ENCODE data around the gene PTPRA.
A peak's percentile ranks its signal among the peaks of the same experiment; 100 is the strongest.

PTPRA gene

DNA sequence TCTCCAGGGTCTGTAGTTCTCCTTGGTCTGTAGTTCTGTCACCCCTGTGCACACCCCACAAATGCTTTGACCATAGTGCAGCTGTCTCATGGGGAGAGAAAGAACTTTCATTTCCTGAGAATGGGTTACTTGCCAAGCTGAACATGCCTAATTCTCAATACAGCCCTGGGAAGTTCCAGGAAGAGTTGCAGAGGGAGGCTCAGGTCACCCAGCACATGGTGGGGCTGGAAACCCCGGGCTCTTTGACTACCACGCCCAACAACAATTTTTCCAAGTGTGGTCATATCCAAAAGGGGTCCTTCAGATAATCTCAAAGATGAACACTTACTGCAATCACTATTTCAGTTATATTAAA is 2.2 kb upstream of the PTPRA start:
- H3K79me2 ChIP-seq (ENCODE audit: control insufficient read depth, insufficient read depth, low read length, unreplicated experiment), result peaks cover 26% of the 10 kb centered on the region
- H3K27ac ChIP-seq (ENCODE audit: low read depth, low read length), result peak overlapping the region; percentile 69
- H3K4me3 ChIP-seq (ENCODE audit: low read depth, low read length), result peak overlapping the region; percentile 23; the same call in 1 of the 2 replicates
- H3K27me3 ChIP-seq (ENCODE audit: insufficient read depth, low read length), result no peaks in the 10 kb centered on the region
- H2AFZ ChIP-seq (ENCODE audit: low read length, unreplicated experiment), result no peak overlapping the region
- no peaks in the 10 kb centered on the region for H3K36me3 ChIP-seq (ENCODE audit: insufficient read depth, low read length)
- peaks cover 45% of the 10 kb centered on the region for H3K4me1 ChIP-seq (ENCODE audit: control insufficient read depth, insufficient read depth, low read length, unreplicated experiment)

GRCh38 chr20:2871661-2872458 is 1.4 kb upstream of the PTPRA start:
- H3K79me2 ChIP-seq (ENCODE audit: control insufficient read depth, insufficient read depth, low read length, unreplicated experiment), result peaks cover 34% of the 10 kb centered on the region
- H3K4me3 ChIP-seq (ENCODE audit: low read depth, low read length), result peak overlapping the region; percentile 98
- no peaks in the 10 kb centered on the region for H3K36me3 ChIP-seq (ENCODE audit: insufficient read depth, low read length)
- H3K27ac ChIP-seq (ENCODE audit: low read depth, low read length), result no peak overlapping the region
- no peak overlapping the region for H2AFZ ChIP-seq (ENCODE audit: low read length, unreplicated experiment)
- H3K27me3 ChIP-seq (ENCODE audit: insufficient read depth, low read length), result no peaks in the 10 kb centered on the region
- H3K4me1 ChIP-seq (ENCODE audit: control insufficient read depth, insufficient read depth, low read length, unreplicated experiment), result peaks cover 43% of the 10 kb centered on the region

DNA sequence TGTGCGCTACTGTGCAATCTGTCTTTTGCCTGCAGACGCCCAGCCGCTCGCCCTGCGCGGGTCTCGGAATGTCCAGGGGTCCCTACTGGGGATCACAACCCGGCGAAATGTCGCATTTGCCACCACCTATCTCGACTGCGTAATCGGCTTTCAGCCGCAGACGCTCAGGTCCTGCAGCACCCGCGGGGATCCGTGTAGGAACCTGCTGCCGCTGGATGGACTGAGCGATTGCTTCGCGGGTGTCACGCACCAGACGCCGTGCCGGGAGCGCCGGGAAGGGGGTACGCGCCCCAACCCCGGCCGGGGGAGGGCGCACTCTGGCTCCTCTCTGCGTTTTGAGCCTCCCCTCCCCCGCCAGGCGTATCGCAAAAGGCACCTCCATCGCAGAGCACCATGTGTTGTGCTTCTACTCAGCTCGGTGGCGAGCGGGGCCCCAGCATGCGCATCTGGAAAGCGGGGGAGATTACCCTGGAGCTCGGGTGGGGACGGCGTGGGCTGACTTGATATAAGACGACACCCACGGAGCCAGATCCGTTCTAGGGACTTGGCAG is 747 bp upstream of the PTPRA start:
- Histone ChIP-seq H3K4me1 (ENCODE audit: control insufficient read depth, insufficient read depth, low read length, unreplicated experiment) (peaks cover 36% of the 10 kb centered on the region), H3K36me3 (ENCODE audit: insufficient read depth, low read length) (no peaks in the 10 kb centered on the region), H3K27ac (ENCODE audit: low read depth, low read length) (no peak overlapping the region), H3K4me3 (ENCODE audit: low read depth, low read length) (peak overlapping the region; percentile 98), H2AFZ (ENCODE audit: low read length, unreplicated experiment) (peak overlapping the region; percentile 83), H3K79me2 (ENCODE audit: control insufficient read depth, insufficient read depth, low read length, unreplicated experiment) (peaks cover 39% of the 10 kb centered on the region), H3K27me3 (ENCODE audit: insufficient read depth, low read length) (no peaks in the 10 kb centered on the region)

DNA sequence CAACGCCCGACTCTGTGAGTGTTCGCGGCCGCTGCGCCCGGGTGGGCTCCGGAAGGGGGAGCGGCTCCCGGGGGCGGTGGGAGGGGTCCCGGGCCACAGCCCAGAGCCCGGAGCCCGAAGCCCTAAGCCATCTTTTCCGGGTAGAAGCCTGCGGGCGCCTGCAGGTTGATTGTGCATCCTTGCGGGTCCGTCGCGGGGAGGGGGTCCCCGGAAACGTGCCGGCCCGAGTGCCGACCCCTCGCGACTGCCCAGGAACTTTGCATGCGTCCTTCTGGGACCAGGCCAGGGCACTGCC is 413 bp downstream of the PTPRA start:
- Histone ChIP-seq H3K4me3 (ENCODE audit: low read depth, low read length) (peak overlapping the region; percentile 98), H3K36me3 (ENCODE audit: insufficient read depth, low read length) (no peaks in the 10 kb centered on the region), H3K79me2 (ENCODE audit: control insufficient read depth, insufficient read depth, low read length, unreplicated experiment) (peaks cover 45% of the 10 kb centered on the region), H3K4me1 (ENCODE audit: control insufficient read depth, insufficient read depth, low read length, unreplicated experiment) (peaks cover 27% of the 10 kb centered on the region), H2AFZ (ENCODE audit: low read length, unreplicated experiment) (peak overlapping the region; percentile 90), H3K27ac (ENCODE audit: low read depth, low read length) (no peak overlapping the region; the same call in 1 of the 2 replicates), H3K27me3 (ENCODE audit: insufficient read depth, low read length) (no peaks in the 10 kb centered on the region)

- no peaks in the 10 kb centered on the region for H3K27me3 ChIP-seq (ENCODE audit: insufficient read depth, low read length)
Measured at GRCh38 chr20:2874456-2874855, 1.2 kb downstream of the PTPRA start.

DNA sequence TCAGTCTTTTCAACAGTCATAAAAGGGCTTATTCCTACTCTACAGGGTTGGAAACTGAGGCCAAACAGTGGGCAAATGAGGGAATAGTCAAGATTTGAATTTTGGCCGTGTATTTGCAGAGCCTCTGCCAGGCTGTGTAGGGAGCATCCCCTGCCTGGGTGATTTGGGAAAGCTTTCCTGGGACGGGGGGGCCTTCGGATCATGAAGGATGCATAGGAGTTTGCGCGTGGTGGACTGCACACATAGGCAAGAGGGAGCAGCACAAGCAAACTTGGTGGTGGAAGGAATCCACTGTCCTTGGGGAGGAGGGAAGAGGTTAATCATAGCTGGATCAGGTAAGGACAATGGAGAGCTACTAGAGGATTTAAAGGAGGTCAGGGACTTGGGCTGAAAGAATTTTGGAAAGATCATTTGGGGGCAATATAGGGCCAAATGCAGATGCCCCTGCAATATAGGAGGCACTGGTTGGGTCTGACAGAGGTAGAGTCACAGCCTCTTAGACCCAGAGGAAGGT is 2.5 kb downstream of the PTPRA start:
- Histone ChIP-seq H3K4me3 (ENCODE audit: low read depth, low read length) (no peak overlapping the region), H3K4me1 (ENCODE audit: control insufficient read depth, insufficient read depth, low read length, unreplicated experiment) (peaks cover 26% of the 10 kb centered on the region), H3K27ac (ENCODE audit: low read depth, low read length) (no peak overlapping the region), H3K36me3 (ENCODE audit: insufficient read depth, low read length) (no peaks in the 10 kb centered on the region), H2AFZ (ENCODE audit: low read length, unreplicated experiment) (no peak overlapping the region), H3K79me2 (ENCODE audit: control insufficient read depth, insufficient read depth, low read length, unreplicated experiment) (peaks cover 62% of the 10 kb centered on the region), H3K27me3 (ENCODE audit: insufficient read depth, low read length) (no peaks in the 10 kb centered on the region)

More at GRCh38 chr20:2874456-2874855, 1.2 kb downstream of the PTPRA start:
- no peak overlapping the region for H3K27ac ChIP-seq (ENCODE audit: low read depth, low read length)
- peak overlapping the region; percentile 98 for H3K4me3 ChIP-seq (ENCODE audit: low read depth, low read length)
- no peaks in the 10 kb centered on the region for H3K36me3 ChIP-seq (ENCODE audit: insufficient read depth, low read length)
- peaks cover 52% of the 10 kb centered on the region for H3K79me2 ChIP-seq (ENCODE audit: control insufficient read depth, insufficient read depth, low read length, unreplicated experiment)
- no peak overlapping the region for H2AFZ ChIP-seq (ENCODE audit: low read length, unreplicated experiment)
- H3K4me1 ChIP-seq (ENCODE audit: control insufficient read depth, insufficient read depth, low read length, unreplicated experiment), result peaks cover 32% of the 10 kb centered on the region

- Histone ChIP-seq H3K36me3 (ENCODE audit: insufficient read depth, low read length) (no peaks in the 10 kb centered on the region), H3K79me2 (ENCODE audit: control insufficient read depth, insufficient read depth, low read length, unreplicated experiment) (peaks cover 65% of the 10 kb centered on the region), H3K4me1 (ENCODE audit: control insufficient read depth, insufficient read depth, low read length, unreplicated experiment) (peaks cover 16% of the 10 kb centered on the region), H3K27me3 (ENCODE audit: insufficient read depth, low read length) (no peaks in the 10 kb centered on the region), H2AFZ (ENCODE audit: low read length, unreplicated experiment) (no peak overlapping the region), H3K4me3 (ENCODE audit: low read depth, low read length) (no peak overlapping the region), H3K27ac (ENCODE audit: low read depth, low read length) (no peak overlapping the region)
Measured at GRCh38 chr20:2878515-2878914, 5.2 kb downstream of the PTPRA start.

- H3K79me2 ChIP-seq (ENCODE audit: control insufficient read depth, insufficient read depth, low read length, unreplicated experiment), result peaks cover 64% of the 10 kb centered on the region
Measured at GRCh38 chr20:2879146-2879545, 5.9 kb downstream of the PTPRA start.

DNA sequence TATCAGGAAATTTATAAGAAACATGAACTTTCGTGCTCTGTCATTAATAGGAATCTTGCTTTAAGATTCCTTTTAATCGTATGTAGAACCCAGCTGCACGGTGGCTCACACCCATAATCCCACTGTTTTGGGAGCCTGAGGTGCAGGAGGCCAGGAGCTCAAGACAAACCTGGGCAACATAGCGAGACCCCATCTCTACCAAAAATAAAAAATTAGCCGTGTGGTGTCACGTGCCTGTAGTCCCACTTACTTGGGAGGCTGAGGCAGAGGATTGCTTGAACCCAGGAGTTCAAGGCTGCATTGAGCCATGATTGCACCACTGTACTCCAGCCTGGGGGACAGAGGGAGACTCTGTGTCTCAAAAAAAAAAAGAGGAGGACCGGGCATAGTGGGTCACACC is 7.4 kb downstream of the PTPRA start:
- Histone ChIP-seq H2AFZ (ENCODE audit: low read length, unreplicated experiment) (no peak overlapping the region), H3K4me1 (ENCODE audit: control insufficient read depth, insufficient read depth, low read length, unreplicated experiment) (peaks cover 7% of the 10 kb centered on the region), H3K4me3 (ENCODE audit: low read depth, low read length) (no peak overlapping the region), H3K79me2 (ENCODE audit: control insufficient read depth, insufficient read depth, low read length, unreplicated experiment) (peaks cover 60% of the 10 kb centered on the region), H3K27ac (ENCODE audit: low read depth, low read length) (no peak overlapping the region), H3K27me3 (ENCODE audit: insufficient read depth, low read length) (no peaks in the 10 kb centered on the region), H3K36me3 (ENCODE audit: insufficient read depth, low read length) (no peaks in the 10 kb centered on the region)

More at GRCh38 chr20:2879146-2879545, 5.9 kb downstream of the PTPRA start:
- H2AFZ ChIP-seq (ENCODE audit: low read length, unreplicated experiment), result no peak overlapping the region
- H3K27me3 ChIP-seq (ENCODE audit: insufficient read depth, low read length), result no peaks in the 10 kb centered on the region
- H3K4me3 ChIP-seq (ENCODE audit: low read depth, low read length), result no peak overlapping the region
- H3K27ac ChIP-seq (ENCODE audit: low read depth, low read length), result no peak overlapping the region
- H3K4me1 ChIP-seq (ENCODE audit: control insufficient read depth, insufficient read depth, low read length, unreplicated experiment), result peaks cover 16% of the 10 kb centered on the region
- no peaks in the 10 kb centered on the region for H3K36me3 ChIP-seq (ENCODE audit: insufficient read depth, low read length)

DNA sequence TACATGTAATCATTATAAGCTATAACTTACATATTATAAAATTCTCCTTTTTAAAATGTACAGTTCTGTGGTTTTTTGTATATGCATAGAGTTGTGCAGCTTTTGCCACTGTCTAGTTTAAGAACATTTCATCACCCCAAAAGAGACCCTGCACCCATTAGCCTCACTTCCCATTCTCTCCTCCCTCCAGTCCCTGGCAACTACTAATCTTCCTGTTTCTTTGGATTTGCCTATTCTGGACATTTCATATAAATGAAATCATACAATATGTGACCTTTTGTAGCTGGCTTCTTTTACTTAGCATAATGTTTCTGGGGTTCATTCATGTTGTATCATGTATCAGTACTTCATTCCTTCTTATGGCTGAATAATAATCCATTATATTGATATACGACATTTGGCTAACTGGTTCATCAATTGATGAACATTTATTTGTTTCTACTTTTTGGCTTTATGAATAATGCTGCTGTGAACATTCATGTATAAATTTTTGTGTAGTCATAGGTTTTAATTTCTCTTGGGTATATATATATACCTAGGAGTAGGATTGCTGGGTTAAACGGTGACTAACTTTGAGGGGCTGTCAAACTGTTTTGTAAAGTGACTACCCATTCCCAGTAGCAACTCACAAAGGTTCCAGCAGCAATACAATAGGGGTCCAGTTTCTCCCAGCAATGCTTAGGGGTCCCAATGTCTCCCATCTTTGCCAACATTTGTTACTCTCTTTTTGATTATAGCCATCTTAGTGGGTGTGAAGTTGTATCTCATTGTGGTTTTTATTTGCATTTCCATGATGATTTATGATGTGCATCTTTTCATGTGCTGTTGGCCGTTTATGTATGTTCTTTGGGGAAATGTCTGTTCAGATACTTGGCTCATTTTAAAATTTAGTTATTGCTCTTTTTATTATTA is 10.7 kb downstream of the PTPRA start:
- H3K79me2 ChIP-seq (ENCODE audit: control insufficient read depth, insufficient read depth, low read length, unreplicated experiment), result peaks cover 43% of the 10 kb centered on the region
- H3K27ac ChIP-seq (ENCODE audit: low read depth, low read length), result no peak overlapping the region
- H3K4me1 ChIP-seq (ENCODE audit: control insufficient read depth, insufficient read depth, low read length, unreplicated experiment), result peaks cover 4% of the 10 kb centered on the region

More for the DNA sequence above, 10.7 kb downstream of the PTPRA start:
- H3K4me3 ChIP-seq (ENCODE audit: low read depth, low read length), result no peak overlapping the region
- no peak overlapping the region for H2AFZ ChIP-seq (ENCODE audit: low read length, unreplicated experiment)
- H3K27me3 ChIP-seq (ENCODE audit: insufficient read depth, low read length), result no peaks in the 10 kb centered on the region
- no peaks in the 10 kb centered on the region for H3K36me3 ChIP-seq (ENCODE audit: insufficient read depth, low read length)

Data from ACC112 (cell line).